ENCODE results near the gene CAMKMT. TPM values are rescaled to one million over a fixed set of nuclear protein-coding genes. Genes with fewer than 3 reads are reported as not detected.

The CAMKMT gene
- total RNA-seq, 1 experiment from 2014 or later = 17.4 TPM

GRCh38 chr2:44780406-44780805 is 418.7 kb downstream of the CAMKMT start:
- Histone ChIP-seq H2BK20ac (ENCODE audit: low read depth, low read length, poor library complexity, severe bottlenecking) (no peak overlapping the region), H3T11ph (ENCODE audit: low read length) (no peak overlapping the region), H3K27ac (ENCODE audit: insufficient read length, low read depth, low read length) (no peak overlapping the region), H2BK120ac (ENCODE audit: low read depth, low read length, poor library complexity, severe bottlenecking) (no peak overlapping the region), H3K79me1 (ENCODE audit: insufficient read depth, low read depth, low read length, poor library complexity, severe bottlenecking) (no peaks in the 10 kb centered on the region), H3K14ac (ENCODE audit: insufficient read depth, low read length) (no peak overlapping the region), H4K20me1 (ENCODE audit: control insufficient read depth, insufficient read depth, insufficient read length) (no peaks in the 10 kb centered on the region), H3K18ac (ENCODE audit: insufficient read length, low read depth, low read length) (no peak overlapping the region), H3K23me2 (ENCODE audit: insufficient read length, low read depth, low read length, poor library complexity, severe bottlenecking) (peaks cover 4% of the 10 kb centered on the region), H3K9ac (ENCODE audit: extremely low read depth, insufficient read length, low read length) (no peak overlapping the region), H3K4me2 (ENCODE audit: insufficient read depth, insufficient read length, low read length) (no peak overlapping the region), H4K91ac (ENCODE audit: insufficient read length, low read depth, low read length) (no peak overlapping the region), H3K79me2 (ENCODE audit: insufficient read depth, low read length) (no peaks in the 10 kb centered on the region), H4K8ac (replicated peaks; ENCODE audit: insufficient read length, low read depth, low read length) (no peak overlapping the region), H3K9me3 (ENCODE audit: control insufficient read depth, low read depth, low read length) (no peaks in the 10 kb centered on the region), H4K5ac (ENCODE audit: insufficient read length, low read depth, low read length) (no peak overlapping the region), H3K23ac (ENCODE audit: insufficient read length, low read depth, low read length) (no peak overlapping the region), H3K4ac (ENCODE audit: low read depth, low read length) (no peak overlapping the region), H2BK15ac (ENCODE audit: low read depth, low read length) (no peak overlapping the region), H2AFZ (ENCODE audit: low read length) (no peak overlapping the region), H3K56ac (ENCODE audit: insufficient read length, low read depth, low read length) (no peak overlapping the region), H2AK5ac (ENCODE audit: insufficient read length, low read length) (no peak overlapping the region), H3K4me1 (ENCODE audit: insufficient read depth, low read length) (peaks cover 7% of the 10 kb centered on the region; the same call in 1 of the 2 replicates), H2BK12ac (ENCODE audit: insufficient read length, low read depth, low read length) (no peak overlapping the region), H2BK5ac (ENCODE audit: insufficient read length, low read length) (no peak overlapping the region), H3K27me3 (ENCODE audit: insufficient read depth, low read length) (no peaks in the 10 kb centered on the region)
- Mint-ChIP-seq H3K4me3 (no peak overlapping the region), H3K27ac (no peak overlapping the region; a peak in 1 of 7 replicates), H3K36me3 (ENCODE audit: insufficient read depth in 1 of 3, low read depth in 3 of 3) (peaks cover 7 to 29% (median 26%) of the 10 kb centered on the region in 3 experiments), H3K27me3 (ENCODE audit: low read depth) (peaks cover 15% of the 10 kb centered on the region), H3K9me3 (peaks cover 24% of the 10 kb centered on the region in 2 experiments), H3K4me1 (peaks cover 43 to 45% of the 10 kb centered on the region in 2 experiments)
- DNase-seq = no peak
- no peak for TF ChIP-seq CTCF (conservative IDR thresholded peaks at IDR 0.05)
- WGBS (ENCODE audit: extremely low coverage, insufficient read length, low lambda C conversion rate) = no CpG with 5 or more reads among the region's 7 CpGs

All from H9 (cell line).